Activated CD4-positive, alpha-beta T cell treated with anti-CD3 and anti-CD28 coated beads, Interleukin-10, Interleukin-2, amounts not matched to agents 100 ng/mL and 50 ng/mL, durations not matched to agents 16 hours and 8 hours (primary cell): ENCODE results near the gene NPW.
"Not testable (repeated sequence)": the region's sequence is repeated elsewhere in the genome, so short reads cannot be mapped to it uniquely, and the experiment has no call there.

Experiments
- DNase-seq: peaks from one replicate; pipeline ENCODE4 v3.0.0-alpha.2; 2020

Gene NPW

DNA sequence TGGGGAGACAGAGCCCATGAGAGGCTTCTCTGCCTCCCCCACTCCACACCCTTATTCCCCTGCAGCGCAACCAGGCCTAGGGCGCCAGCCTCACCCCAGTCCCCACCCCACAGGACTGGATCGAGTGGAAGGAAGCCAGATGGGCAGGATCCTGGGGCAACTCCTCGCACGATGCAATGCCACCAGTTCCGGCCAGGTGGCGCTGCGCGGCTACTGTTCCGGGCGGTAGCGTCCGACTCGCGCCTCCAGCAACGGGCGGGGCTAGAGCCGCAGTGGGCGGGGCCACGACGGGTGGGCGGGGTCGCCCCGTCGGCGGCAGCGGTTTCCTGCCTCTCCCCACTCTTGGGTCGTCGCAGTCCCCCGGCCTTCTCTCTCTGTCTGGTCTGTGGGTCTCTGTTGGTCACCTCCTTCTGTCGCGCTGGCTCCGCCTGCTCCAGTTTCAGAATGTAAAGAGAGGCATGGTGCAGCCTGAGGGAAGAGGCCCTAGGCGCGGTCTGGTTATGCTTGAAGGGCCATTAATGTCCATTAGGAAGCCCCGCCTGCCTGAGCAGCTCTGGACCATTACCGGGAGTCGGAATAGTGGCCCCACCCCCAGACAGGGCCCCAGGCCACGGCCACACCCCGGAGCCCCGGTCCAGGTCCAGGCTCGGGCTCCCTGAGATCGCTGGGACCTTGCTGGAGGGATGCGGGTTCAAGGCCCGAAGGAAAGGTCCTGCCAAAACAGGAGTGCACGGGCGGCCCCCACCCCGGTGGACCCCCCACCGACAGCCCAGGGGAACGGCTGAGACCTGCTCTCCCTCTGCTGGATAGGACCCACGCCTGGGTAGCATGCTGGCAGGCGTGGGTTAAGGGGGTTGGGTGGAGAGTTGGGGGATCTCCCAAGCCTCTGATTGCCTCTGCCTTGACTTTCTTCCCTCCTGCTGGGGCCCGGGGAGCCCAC is 3.8 kb downstream of the NPW start:
- DNase-seq, result peak; percentile 96

DNA sequence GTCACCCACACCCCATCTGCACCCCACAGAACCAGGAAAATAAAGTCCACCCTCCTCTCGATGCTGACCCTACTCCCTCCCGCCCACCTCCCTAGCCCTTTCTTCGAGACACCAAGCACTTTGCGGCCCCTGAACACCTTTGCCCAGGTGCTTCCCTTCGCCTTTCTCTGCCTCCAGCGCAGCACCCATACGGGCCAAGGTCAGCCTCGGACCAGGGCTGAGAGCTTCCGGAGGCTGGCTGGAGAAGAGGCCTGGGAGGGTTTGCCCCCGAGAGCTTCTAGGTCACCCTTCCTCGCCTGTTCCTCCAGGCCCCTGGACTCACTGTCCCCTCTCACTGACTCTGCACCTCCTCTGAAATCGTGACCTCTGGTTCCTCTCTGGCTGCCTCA is 4.4 kb downstream of the NPW start:
- no peak for DNase-seq

DNA sequence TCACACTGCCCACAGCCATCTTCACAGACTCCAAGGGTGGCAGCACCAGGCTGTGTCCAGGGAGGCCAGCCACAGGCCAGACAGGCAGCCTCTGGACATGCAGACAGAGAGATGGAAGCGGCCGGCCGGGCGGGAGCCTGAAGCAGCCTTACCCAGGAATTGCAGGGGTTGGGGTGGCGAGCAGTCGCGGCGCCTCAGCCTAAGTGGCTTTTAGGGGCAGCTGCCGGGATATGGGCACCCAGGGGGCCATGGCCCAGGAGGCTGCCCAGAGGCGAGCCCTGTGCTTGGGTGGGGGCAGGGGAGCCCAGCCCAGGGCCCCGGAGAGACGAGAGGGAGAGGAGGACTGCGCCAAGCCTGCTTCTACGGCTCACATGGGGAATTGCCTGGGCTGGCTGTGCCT is 5.7 kb downstream of the NPW start:
- DNase-seq, result no peak

DNA sequence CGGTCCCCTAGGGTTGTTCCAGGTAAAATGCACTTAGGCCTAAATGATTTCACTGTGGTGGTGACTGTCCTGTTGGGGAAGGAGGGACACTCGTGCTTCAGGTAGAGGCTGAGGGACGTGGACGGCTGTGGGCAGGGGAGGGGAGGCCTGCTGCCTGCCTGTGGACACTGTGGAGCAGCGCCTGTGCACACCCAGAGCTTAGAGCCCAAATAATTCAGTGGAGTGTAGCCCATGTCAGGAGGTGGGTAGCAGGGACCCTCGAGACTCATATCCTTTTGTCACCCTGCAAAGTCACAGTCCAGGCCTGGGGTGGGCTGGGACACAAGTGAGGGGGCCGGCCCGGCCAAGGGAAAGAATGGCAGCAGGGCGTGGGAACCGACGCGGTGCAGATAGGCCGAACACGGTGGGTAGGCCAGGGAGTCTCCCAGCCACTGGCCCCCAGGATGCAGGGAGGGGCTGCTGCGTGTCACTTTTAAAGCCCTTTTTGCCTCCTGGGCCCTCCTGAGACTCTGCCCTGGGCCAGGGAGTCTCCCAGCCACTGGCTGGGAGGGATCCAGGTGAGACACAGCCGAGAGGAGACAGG is 6.4 kb downstream of the NPW start:
- DNase-seq, result no peak

DNA sequence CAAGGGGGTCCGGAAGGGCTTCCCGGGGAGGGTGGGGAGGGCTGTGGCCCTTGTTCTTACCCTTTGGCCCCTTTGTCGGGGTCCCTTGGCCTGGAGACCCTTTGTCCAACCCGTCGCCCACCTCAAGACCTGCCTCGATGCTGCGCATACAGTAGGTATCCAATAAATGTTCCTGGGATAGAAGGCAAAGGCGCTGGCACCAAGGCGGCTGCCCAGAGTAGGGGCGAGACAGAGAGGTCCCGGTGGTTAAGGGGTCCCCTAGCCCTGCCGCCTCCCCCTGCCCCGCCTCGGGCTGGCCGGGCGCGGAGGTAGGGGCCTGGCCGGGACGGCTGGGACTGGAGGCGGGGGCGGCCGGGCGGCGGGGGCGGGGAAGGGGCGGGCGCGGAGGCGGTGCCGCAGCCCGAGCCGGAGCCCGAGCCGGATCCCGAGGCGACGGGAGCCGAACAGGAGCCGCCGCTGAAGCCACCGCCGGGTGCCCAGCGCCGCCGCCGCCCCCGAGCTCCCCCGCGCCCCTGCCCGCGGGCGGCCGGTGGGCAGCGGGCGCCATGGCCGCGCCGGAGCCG is 7.0 kb downstream of the NPW start, which contains the start of gene NHERF2:
Gene NHERF2, plus strand, starts transcription at position 442 of the 563 bp plus-strand sequence. Its CDS starts 104 bp downstream, at position 546.
- DNase-seq, result no peak

DNA sequence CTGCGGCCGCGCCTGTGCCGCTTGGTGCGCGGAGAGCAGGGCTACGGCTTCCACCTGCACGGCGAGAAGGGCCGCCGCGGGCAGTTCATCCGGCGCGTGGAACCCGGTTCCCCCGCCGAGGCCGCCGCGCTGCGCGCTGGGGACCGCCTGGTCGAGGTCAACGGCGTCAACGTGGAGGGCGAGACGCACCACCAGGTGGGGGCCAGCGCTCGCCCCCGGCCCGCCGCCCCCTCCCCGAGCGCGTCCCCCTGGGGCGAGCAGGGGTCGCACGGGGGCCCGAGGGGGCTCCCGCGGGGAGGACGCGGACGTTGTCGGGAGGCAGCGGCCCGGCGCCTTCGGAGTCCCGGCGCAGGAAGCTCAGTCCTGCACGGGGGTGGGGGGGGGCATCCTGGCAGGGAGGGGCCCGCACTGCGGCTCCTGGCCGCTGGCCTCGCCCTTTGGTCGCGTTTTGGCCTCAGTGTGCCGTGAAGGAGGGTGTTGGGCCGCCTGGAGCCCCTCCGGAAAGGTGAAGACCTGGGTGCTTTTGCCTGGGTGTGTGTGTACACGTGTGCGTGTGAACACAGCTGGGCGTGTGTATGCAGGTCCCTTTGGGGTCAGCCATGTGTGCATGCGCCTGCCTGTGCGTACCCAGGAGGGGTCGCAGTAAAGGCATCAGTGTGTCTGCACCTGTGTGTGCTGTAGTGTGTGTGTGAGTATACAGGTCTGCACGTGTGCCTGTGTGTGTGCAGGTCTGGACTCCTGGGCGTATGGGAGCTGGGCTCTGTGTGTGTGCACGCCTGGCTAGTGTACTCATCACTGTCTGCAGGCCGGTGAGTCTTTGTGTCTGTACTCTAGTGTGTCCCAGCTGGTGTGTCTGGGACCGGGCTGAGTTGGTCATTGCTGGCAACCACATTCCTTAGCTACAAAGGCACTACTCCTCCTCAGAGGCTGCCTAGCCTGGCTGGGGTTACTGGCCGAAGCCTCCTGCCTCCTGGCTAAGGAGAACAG is 7.7 kb downstream of the NPW start:
- DNase-seq, result no peak

DNA sequence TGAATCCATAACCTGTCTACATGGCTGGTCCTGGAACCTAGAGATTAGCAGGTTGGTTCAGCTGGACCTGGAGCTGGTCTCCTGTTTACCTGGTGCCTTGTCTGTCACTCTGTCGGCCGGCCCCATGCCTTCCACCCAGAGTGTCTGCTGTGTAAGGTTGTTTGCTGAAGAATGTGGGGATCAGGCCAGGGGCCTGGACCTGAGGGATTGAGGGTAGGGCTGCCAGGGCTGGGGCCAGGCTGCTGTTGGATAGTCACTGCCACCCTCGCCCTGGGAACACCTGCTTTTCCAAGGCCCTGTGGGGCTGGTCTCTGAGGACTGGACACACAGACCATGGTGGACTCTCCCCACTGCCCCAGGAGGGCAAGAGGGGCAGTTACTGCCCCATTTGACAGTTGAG is 8.6 kb downstream of the NPW start:
- no peak for DNase-seq

GRCh38 chr16:2028620-2029220 is 9.1 kb downstream of the NPW start:
- no peak for DNase-seq

DNA sequence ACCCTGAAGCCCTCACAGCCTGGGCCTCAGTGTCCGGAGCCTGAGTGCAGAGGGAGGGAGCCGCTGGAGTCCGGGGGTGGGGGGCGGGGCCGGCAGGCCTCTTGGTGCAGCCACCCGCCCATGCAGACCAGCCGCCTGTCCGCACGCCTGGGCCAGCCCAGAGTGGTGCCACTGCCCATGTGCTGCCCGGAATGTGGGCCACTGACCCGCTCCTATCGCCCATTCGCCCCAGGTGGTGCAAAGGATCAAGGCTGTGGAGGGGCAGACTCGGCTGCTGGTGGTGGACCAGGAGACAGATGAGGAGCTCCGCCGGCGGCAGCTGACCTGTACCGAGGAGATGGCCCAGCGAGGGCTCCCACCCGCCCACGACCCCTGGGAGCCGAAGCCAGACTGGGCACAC is 9.8 kb downstream of the NPW start:
- no peak for DNase-seq

GRCh38 chr16:2030036-2030435 is 10.5 kb downstream of the NPW start:
- no peak for DNase-seq

- no peak for DNase-seq
Observed at GRCh38 chr16:2031081-2031577, 11.5 kb downstream of the NPW start.

DNA sequence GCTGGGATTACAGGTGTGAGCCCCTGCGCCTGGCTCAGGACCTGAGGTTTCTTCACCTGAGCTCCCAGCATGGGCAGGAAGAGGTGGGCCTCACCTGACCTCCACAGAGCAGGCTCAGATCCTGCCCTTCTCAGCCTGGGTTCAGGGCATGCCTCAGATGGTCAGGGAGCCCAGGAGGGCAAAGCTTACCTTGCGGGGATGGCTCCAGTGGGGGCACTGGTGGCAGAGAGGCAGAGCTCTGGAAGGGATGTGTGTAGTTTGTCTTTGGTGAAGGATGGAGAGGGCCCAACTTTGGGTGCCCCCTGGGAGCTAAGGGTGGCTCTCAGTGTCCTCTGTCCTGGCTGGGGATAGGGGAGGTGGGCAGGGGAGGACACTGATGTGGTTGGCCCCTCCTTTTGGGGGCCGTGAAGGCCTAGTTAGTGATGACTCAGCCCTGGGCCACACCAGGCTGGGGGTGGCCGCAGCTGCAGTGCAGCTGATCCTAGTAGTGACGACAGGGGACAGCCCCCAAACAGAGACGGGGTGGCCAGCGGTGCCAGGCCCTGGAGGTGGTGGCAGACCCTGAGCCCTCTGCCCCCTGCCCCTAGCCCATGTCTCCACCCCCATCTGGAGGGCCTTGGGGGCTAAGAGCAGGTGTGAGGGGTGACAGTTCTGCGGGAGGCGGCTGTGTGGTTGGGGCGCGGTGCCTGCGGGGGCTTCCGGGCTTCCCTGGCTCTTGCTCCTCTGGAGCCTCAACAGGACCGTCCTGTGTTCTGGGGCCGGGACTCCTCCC is 12.9 kb downstream of the NPW start:
- no peak for DNase-seq

DNA sequence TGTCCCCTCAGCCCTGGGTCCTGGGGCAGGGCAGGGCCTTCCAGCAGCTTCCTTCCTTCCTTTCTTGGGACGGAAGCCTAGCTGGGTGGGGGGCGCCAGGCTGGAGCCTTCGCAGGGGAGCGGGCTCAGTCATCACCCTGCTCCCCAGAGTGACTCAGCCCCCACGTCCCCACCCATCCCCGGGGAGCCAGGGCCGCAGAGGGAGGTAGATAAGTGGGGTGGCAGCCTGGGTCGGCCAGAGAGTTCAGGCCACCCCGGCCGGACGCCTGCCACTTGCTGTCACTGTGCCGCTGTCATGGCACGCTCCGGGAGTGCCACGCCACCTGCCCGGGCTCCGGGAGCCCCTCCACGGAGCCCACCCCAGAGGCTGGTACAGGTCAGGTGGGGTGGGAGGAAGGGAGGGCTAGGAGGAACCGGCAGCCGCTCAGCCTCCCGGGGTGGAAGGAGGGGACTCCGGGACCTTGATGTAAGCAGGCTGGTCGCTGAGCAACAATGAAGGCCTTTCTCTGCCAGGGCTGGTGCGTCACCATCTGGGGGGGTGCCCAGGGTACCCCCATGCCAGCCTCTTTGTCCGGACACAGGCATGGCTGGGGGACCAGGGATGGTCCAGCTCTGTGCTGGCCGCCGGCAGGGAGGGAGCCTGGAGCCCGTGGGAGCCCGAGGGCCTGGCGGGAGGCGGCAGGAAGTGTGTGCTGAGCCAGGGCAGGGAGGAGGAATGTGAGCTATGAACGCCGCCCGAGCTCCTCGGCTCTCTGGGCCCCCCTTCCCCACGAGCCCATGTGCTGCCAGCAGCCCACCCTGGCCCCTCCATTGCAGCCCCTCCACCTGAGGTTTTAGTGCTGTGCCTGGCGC is 13.7 kb downstream of the NPW start:
- no peak for DNase-seq

GRCh38 chr16:2033909-2034695 is 14.5 kb downstream of the NPW start:
- not testable (repeated sequence) for DNase-seq

- DNase-seq, result no peak
Observed at GRCh38 chr16:2034696-2035430, 15.3 kb downstream of the NPW start.

GRCh38 chr16:2035431-2036199 is 16.0 kb downstream of the NPW start:
- DNase-seq, result no peak

- DNase-seq, result no peak
Observed at GRCh38 chr16:2036200-2036966, 16.8 kb downstream of the NPW start.
